ENCODE results near the gene CST2.
"Not testable (repeated sequence)": the region's sequence is repeated elsewhere in the genome, so short reads cannot be mapped to it uniquely, and the experiment has no call there.

DNA sequence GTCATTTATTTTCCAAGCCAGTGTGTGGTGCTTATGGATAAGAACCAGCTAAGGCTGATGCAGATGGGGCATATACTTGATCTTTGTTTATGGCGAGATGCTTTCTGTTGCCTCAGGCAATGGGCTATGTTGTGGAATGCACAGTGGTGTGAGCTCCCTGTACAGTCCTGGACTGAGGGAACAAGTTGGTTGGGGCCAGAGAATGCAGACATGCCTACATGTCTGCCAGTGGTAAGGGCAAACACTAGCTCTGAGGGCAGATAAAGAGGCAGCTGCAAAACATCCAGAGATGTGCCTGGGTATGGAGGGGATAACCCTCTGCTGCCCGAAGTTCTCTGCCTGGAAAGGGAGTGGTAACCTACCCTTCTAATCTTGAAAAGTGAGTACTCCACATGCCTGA lies 16.2 kb downstream of the CST2 start:
- TF ChIP-seq, protein P1, sequence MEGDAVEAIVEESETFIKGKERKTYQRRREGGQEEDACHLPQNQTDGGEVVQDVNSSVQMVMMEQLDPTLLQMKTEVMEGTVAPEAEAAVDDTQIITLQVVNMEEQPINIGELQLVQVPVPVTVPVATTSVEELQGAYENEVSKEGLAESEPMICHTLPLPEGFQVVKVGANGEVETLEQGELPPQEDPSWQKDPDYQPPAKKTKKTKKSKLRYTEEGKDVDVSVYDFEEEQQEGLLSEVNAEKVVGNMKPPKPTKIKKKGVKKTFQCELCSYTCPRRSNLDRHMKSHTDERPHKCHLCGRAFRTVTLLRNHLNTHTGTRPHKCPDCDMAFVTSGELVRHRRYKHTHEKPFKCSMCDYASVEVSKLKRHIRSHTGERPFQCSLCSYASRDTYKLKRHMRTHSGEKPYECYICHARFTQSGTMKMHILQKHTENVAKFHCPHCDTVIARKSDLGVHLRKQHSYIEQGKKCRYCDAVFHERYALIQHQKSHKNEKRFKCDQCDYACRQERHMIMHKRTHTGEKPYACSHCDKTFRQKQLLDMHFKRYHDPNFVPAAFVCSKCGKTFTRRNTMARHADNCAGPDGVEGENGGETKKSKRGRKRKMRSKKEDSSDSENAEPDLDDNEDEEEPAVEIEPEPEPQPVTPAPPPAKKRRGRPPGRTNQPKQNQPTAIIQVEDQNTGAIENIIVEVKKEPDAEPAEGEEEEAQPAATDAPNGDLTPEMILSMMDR (IDR thresholded peaks at IDR 0.05), result not testable (repeated sequence)
- TF ChIP-seq EZH2 (IDR thresholded peaks at IDR 0.05; ENCODE audit: borderline replicate concordance, insufficient read depth, low read depth, low read length, poor library complexity, severe bottlenecking), result not testable (repeated sequence)
